ENCODE results near the gene ZCCHC3.

Gene ZCCHC3

GRCh38 chr20:258269-258858 is 39.0 kb upstream of the ZCCHC3 start:
- TF ChIP-seq NFRKB (IDR thresholded peaks at IDR 0.05), result no peak
- no peak for TF ChIP-seq TARDBP (IDR thresholded peaks at IDR 0.05)
- no peak for TF ChIP-seq BHLHE40 (IDR thresholded peaks at IDR 0.05; ENCODE audit: borderline replicate concordance)
- TF ChIP-seq HDGF (IDR thresholded peaks at IDR 0.05; ENCODE audit: borderline replicate concordance), result no peak
- TF ChIP-seq ARNT (IDR thresholded peaks at IDR 0.05), result no peak
- no peak for TF ChIP-seq SUZ12 (IDR thresholded peaks at IDR 0.05)
- DNase-seq (ENCODE audit: extremely low spot score), result no peak
- POLR2A ChIA-PET, result interaction anchor here (0.8 to 1.1 kb wide), 2 partner anchors 9 to 73 kb away, joined by 3 read pairs; no protein-coding TSS in a partner anchor
- CTCF ChIA-PET, result interaction anchor here (1.7 kb wide), 1 partner anchor 8 kb away, joined by 7 read pairs; no protein-coding TSS in a partner anchor

DNA sequence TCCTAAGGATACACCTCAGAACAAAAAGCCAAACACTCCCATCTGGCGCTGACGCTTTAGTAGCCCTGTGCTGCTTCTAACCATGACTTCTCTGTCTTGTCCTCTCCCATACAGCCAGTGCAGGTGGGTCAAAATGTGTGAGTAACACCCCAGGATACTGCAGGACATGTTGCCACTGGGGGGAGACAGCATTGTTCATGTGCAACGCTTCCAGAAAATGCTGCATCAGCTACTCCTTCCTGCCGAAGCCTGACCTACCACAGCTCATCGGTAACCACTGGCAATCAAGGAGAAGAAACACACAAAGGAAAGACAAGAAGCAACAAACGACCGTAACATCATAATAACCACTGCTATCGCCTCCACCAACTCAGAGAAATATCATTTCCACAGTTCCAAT is 38.4 kb upstream of the ZCCHC3 start:
- ChIA-PET CTCF (interaction anchor here (1.7 kb wide), 1 partner anchor 8 kb away, joined by 7 read pairs; no protein-coding TSS in a partner anchor), POLR2A (no interaction called here)
- TF ChIP-seq TARDBP (IDR thresholded peaks at IDR 0.05), result no peak
- no peak for TF ChIP-seq SUZ12 (IDR thresholded peaks at IDR 0.05)
- TF ChIP-seq BHLHE40 (IDR thresholded peaks at IDR 0.05; ENCODE audit: borderline replicate concordance), result no peak
- TF ChIP-seq FOXM1 (IDR thresholded peaks at IDR 0.05; ENCODE audit: borderline replicate concordance), result no peak
- TF ChIP-seq ARNT (IDR thresholded peaks at IDR 0.05), result no peak
- no peak for TF ChIP-seq ELF4 (IDR thresholded peaks at IDR 0.05)
- no peak for TF ChIP-seq HDGF (IDR thresholded peaks at IDR 0.05; ENCODE audit: borderline replicate concordance)
- TF ChIP-seq NFRKB (IDR thresholded peaks at IDR 0.05), result no peak
- TF ChIP-seq, protein P1, sequence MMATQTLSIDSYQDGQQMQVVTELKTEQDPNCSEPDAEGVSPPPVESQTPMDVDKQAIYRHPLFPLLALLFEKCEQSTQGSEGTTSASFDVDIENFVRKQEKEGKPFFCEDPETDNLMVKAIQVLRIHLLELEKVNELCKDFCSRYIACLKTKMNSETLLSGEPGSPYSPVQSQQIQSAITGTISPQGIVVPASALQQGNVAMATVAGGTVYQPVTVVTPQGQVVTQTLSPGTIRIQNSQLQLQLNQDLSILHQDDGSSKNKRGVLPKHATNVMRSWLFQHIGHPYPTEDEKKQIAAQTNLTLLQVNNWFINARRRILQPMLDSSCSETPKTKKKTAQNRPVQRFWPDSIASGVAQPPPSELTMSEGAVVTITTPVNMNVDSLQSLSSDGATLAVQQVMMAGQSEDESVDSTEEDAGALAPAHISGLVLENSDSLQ (IDR thresholded peaks at IDR 0.05), result no peak
- TF ChIP-seq CTBP1 (IDR thresholded peaks at IDR 0.05; ENCODE audit: borderline replicate concordance), result no peak
- no peak for TF ChIP-seq ZNF384 (IDR thresholded peaks at IDR 0.05)
- no peak for TF ChIP-seq FOXK2 (IDR thresholded peaks at IDR 0.05)
- DNase-seq (ENCODE audit: extremely low spot score), result peak; percentile 25

- no peak for TF ChIP-seq ELF4 (IDR thresholded peaks at IDR 0.05)
- TF ChIP-seq NFRKB (IDR thresholded peaks at IDR 0.05), result no peak
- TF ChIP-seq FOXK2 (IDR thresholded peaks at IDR 0.05), result no peak
- TF ChIP-seq ARNT (IDR thresholded peaks at IDR 0.05), result no peak
- TF ChIP-seq CTBP1 (IDR thresholded peaks at IDR 0.05; ENCODE audit: borderline replicate concordance), result no peak
- TF ChIP-seq SUZ12 (IDR thresholded peaks at IDR 0.05), result no peak
- no peak for TF ChIP-seq TARDBP (IDR thresholded peaks at IDR 0.05)
- TF ChIP-seq L3MBTL2 (conservative IDR thresholded peaks at IDR 0.05), result no peak
- TF ChIP-seq, protein P1 (IDR thresholded peaks at IDR 0.05), result no peak
- no peak for TF ChIP-seq LEF1 (IDR thresholded peaks at IDR 0.05; ENCODE audit: borderline replicate concordance)
- POLR2A ChIA-PET, result no interaction called here
- DNase-seq (ENCODE audit: extremely low spot score), result no peak
- CTCF ChIA-PET, result no interaction called here
Observed at GRCh38 chr20:259981-260380, 37.4 kb upstream of the ZCCHC3 start.

DNA sequence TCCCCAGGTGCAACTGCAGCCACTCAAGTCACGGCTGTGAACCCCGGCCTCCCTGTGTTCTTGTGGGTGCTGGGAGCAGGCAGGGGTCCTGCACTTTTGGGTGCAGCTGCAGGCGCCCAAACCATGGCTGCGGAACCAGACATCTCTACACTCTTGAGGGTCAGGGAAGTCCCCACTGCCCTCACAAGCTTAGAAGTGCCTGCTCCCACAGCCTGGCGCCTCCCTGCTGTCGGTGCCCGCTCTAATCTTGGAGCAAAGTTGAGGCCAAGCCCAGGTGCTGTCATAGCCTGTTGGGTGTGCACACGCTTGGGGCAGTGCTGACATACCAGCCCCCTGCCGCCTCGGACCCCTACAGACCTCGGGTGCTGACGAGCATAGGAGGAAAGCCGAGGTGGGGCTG is 33.7 kb upstream of the ZCCHC3 start:
- no peak for TF ChIP-seq SP1 (IDR thresholded peaks at IDR 0.05)
- no peak for TF ChIP-seq CTBP1 (IDR thresholded peaks at IDR 0.05; ENCODE audit: borderline replicate concordance)
- no peak for TF ChIP-seq HDGF (IDR thresholded peaks at IDR 0.05; ENCODE audit: borderline replicate concordance)
- no peak for TF ChIP-seq TARDBP (IDR thresholded peaks at IDR 0.05)
- TF ChIP-seq FOXM1 (IDR thresholded peaks at IDR 0.05; ENCODE audit: borderline replicate concordance), result no peak
- no peak for TF ChIP-seq ELF4 (IDR thresholded peaks at IDR 0.05)
- no peak for TF ChIP-seq LEF1 (IDR thresholded peaks at IDR 0.05; ENCODE audit: borderline replicate concordance)
- TF ChIP-seq BHLHE40 (IDR thresholded peaks at IDR 0.05; ENCODE audit: borderline replicate concordance), result no peak
- TF ChIP-seq ARNT (IDR thresholded peaks at IDR 0.05), result no peak
- no peak for TF ChIP-seq NFRKB (IDR thresholded peaks at IDR 0.05)
- TF ChIP-seq L3MBTL2 (conservative IDR thresholded peaks at IDR 0.05), result no peak
- TF ChIP-seq, protein P1 (IDR thresholded peaks at IDR 0.05), result no peak
- no peak for TF ChIP-seq FOXA1 (IDR thresholded peaks at IDR 0.05)
- TF ChIP-seq SUZ12 (IDR thresholded peaks at IDR 0.05), result no peak
- no peak for TF ChIP-seq FOXK2 (IDR thresholded peaks at IDR 0.05)
- no peak for TF ChIP-seq ZNF384 (IDR thresholded peaks at IDR 0.05)
- POLR2A ChIA-PET, result interaction anchor here (1.2 kb wide), 1 partner anchor 61 kb away, joined by 3 read pairs; no protein-coding TSS in a partner anchor
- CTCF ChIA-PET, result no interaction called here
- no peak for DNase-seq (ENCODE audit: extremely low spot score)

- POLR2A ChIA-PET, result interaction anchor here (0.7 to 1.7 kb wide), 4 partner anchors 9 to 81 kb away, joined by 3 to 5 read pairs (median 3); partner anchors contain the start of gene NRSN2
- CTCF ChIA-PET, result interaction anchor here (0.7 to 1.8 kb wide), 6 partner anchors 9 to 63 kb away, joined by 3 to 7 read pairs (median 4); partner anchors contain the start of genes DEFB132 and SOX12
Observed at GRCh38 chr20:266596-267562, 30.5 kb upstream of the ZCCHC3 start.

More at GRCh38 chr20:266596-267562, 30.5 kb upstream of the ZCCHC3 start:
- no peak for TF ChIP-seq NFRKB (IDR thresholded peaks at IDR 0.05)
- TF ChIP-seq ZNF384 (IDR thresholded peaks at IDR 0.05), result no peak
- TF ChIP-seq FOXM1 (IDR thresholded peaks at IDR 0.05; ENCODE audit: borderline replicate concordance), result no peak
- TF ChIP-seq TARDBP (IDR thresholded peaks at IDR 0.05), result no peak
- TF ChIP-seq LEF1 (IDR thresholded peaks at IDR 0.05; ENCODE audit: borderline replicate concordance), result no peak
- TF ChIP-seq, protein P1 (IDR thresholded peaks at IDR 0.05), result peak; percentile 82
- no peak for TF ChIP-seq FOXK2 (IDR thresholded peaks at IDR 0.05)
- no peak; the same call in 1 of the 2 replicates for TF ChIP-seq CTBP1 (IDR thresholded peaks at IDR 0.05; ENCODE audit: borderline replicate concordance)
- TF ChIP-seq BHLHE40 (IDR thresholded peaks at IDR 0.05; ENCODE audit: borderline replicate concordance), result no peak
- TF ChIP-seq ELF4 (IDR thresholded peaks at IDR 0.05), result no peak
- TF ChIP-seq L3MBTL2 (conservative IDR thresholded peaks at IDR 0.05), result peak; percentile 68
- peak; percentile 93 for DNase-seq (ENCODE audit: extremely low spot score)

Data from HEK293T (cell line).